GM19328 (cell line): Measurements from ENCODE around the gene HOXB6.

Experiments used
- ATAC-seq: cut with Tn5 transposase; IDR thresholded peaks from one replicate; pipeline ENCODE4 v1.9.1; 2021; ENCODE audit warnings: mild to moderate bottlenecking, moderate library complexity; ENCODE audit not compliant: unreplicated experiment

HOXB6 gene

DNA sequence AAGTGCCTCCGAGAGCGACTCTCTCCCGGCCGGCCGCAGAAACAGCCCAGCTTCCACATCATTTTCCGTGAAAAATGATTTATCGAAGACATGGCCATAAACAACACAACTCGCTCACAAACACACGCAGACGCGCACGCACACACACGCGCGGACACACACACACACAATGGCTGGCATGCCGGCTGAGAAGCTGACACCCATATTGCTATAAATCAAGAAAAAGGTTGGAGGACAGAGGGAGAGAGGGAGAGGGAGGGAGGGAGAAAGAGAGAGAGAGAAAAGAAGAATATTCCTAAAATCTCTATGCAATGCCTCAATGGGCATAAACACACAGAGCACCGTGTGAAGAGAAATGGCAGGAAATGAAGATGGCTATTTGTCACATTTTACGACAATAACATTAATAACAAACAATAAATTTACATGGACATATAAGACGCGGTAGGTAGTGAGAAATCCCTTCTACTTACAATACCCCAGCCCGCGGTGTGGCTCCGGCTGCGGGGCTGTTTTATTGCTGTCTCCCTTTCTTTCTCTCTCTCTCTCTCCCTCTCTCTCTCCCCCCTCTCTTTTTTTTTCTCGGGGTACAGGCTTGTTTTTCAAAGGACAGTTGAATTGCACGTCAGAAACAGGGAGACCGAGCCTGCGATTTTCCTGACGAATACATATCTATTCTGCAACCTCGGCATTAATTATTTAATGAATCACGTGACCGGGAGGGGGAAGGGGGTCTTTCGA is 36.1 kb downstream of the HOXB6 start:
- no peak for ATAC-seq

DNA sequence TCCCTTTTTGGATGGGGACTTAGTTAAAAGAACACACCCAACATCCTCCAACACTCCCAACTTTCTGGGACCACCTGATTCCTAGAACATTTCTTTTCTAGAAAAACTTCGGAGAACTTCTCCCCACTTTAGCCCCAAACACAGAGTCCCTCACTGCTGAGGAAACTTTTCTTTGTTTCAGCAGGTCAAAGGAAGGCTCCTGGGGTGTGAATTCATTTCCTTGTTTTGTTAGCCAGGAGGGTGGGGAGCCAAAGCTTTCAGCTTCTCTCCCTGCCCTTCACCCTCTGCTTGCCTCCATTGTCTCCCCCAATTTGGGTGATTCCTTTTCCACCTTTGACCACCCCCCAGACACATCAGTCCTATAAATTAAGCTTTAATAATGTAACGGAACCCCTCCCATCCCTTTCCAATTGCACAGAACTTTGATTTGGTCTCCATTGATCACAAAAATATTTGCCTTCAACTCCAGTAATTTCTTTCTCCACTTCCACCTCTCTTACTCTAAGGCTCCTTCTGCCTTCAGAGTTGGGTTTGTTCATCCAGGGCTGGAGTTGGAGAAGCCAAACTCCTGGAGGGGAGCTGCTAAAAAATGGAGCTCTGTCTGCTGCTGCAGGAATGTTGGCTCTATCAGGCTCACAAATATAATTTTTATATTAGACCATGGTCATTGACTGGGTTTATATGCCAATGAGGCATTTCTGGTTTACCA is 37.0 kb downstream of the HOXB6 start:
- ATAC-seq = no peak

DNA sequence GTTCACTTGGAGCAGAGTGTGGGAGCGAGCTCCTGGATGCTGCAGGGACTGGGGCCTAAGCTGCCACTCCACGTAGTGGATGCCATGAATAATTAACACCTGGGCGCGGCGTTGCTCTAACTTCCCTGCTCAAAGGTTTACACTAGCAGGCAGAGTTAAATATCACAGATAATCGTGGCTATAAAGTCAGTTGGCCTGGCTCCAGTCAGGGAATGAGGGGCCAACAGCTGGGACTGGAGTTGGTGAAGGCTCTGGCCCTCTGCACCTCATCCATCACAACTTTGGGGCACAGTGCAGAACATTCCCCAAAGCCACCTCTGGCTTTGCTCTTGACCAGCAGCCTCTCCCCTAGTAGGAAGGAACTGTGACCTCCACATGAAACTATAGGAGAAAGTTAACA is 37.6 kb downstream of the HOXB6 start:
- ATAC-seq = no peak

DNA sequence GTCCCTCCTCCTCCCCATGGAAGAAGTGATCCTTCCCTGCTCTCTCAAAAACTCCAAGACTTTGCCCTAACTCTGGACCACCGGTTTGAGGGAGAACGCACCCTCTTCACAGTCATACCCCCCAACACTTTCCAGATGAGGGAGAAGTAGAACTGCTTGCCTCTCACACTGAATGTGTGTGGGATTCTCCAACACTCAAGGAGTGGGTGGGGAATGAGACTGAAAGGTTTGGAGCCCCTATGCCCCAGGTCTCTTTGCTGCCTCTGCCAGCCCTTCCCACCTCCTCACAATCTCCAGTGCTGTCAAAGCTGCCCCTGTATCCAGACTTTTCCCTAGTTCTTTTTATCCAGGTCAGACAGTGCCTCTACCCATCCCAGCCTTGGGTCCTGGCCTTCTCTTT is 38.1 kb downstream of the HOXB6 start:
- no peak for ATAC-seq

DNA sequence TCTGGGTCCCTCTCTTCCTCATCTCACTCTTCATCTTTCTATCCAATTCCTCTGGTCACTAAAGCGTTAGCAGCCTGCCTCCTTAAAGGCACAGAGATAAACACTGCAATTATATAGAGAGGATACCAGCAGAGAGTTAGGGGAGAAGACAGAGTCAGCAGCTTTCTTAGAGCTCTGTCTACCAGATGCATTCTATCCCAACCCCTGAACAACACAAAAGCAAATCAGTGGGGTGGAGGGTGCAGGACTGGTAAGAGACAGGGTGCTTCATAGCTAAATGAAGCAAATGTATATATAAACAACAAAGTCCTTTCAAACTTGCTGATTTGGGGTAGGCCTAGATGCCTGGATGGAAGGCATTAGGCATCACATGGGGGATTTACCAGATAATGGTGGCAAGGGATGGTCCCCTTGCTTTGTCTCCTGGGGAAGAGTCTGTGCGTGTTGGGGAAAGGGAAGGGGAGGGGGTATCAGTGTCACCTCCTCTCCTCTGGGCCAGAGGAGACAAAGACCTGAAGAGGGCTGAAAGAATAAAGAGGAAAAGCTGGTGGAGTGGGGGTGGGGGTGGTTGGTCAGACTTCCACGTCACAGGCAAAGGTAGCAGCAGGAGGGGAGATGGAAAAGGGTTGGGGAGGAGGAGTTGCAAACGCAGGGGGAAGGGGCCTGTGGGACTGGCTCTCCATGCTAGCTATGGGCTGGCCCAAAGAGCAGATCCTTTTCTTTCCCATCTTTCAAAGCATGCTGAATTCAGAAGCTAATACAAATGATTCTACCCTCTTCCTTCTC is 38.7 kb downstream of the HOXB6 start:
- ATAC-seq = no peak

DNA sequence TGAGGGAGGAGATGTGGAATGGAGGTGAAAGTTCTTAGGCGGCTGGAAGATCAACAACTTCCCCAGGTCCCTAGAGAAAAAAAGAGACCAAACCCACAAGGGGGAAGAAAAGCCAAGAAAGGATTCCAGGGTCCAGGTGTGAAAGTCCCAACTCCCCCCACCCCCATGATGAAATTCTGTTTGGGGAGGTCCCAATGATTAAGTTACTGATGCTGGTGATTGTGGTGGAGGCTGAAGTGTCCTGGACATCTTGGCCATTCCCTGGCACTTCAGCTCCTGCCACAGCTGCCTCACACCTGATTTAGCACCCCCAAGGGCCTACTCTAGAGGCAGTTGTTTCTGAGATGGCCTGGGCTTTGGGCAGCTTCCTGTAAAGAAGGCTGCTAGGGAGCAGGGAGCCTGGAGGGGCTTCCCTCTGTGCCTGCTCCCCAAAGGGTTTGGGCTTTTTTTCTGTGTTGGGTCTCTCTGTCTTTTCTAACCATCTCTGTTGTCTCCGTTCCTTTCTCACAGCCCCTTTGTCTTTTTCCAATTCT is 39.7 kb downstream of the HOXB6 start:
- no peak for ATAC-seq

DNA sequence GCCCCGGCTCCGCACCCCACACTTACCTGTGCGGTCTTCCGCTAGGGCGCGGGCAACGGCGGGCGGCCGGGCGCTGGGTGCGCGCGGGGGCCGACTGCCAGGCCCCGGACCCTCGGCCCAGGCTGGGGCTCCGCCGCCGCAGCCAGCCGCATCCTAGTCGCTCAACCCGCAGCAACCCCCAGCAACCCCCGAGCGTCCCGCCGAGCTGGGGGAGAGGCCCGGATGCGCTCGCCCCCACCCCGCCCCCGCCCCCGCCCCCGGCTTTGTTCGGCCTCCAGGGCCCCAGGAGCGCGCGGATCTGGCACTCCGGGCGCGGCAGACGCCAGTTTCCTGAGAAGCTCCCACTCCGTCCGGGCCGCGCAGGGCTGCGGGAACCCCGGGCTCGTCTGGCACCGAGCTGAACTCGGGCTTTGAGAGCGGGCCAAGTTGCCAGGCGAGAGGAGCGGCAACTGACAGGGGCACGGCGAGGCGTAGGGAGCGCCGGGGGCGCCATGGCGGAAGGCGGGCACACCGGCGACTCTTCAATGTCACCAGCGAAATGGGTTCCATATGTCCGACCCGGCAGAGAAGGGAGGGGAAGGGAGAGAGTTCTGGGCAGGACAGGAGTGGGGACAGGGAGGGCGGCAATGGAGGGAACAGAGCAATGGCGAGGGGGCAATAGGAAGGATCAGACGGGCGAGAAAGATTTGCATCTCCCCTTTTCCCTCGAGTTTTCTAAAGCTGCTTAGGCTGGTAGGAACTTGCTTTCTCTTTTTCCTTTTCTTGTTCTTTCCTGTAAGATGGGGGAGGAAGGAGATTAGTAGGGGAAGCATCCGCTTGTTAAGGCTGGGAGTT is 40.4 kb downstream of the HOXB6 start:
- ATAC-seq = no peak

DNA sequence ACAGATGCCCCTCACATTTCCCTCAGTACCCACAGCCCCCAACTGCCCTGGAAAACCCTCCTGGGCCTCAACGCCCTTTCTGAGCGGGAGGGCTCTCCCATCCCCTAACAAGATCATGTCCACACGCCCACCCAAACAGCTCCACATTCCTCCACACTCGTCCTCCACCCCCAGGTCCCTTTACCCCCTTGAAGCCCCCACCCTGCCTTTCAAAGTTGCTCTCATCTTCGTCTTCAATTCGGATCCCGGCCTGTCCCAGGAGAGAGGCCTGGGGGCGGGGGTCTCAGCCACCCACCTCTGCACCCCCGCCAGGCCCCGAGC is 41.0 kb downstream of the HOXB6 start:
- no peak for ATAC-seq

DNA sequence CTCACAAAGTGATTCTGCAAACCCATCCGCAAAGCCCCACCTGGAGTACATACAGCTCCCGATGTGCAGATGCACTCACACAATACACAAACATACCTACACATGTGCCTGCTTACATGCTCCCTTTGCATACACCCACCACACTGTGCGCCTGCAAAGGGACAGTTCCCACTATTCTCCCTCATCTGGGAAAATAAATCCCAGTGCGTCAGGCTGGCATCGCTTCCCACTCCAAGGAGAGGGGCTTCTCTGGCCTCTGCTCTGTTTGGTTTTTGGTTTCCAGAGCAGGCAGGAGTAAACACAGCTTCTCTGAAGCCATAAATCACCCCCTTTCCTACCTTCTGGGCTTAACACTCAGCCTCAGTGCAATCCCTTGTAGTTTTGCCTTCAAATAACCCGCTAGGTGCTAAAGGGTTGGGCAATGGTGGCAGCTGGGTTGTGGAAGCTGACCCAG is 41.4 kb downstream of the HOXB6 start:
- no peak for ATAC-seq

DNA sequence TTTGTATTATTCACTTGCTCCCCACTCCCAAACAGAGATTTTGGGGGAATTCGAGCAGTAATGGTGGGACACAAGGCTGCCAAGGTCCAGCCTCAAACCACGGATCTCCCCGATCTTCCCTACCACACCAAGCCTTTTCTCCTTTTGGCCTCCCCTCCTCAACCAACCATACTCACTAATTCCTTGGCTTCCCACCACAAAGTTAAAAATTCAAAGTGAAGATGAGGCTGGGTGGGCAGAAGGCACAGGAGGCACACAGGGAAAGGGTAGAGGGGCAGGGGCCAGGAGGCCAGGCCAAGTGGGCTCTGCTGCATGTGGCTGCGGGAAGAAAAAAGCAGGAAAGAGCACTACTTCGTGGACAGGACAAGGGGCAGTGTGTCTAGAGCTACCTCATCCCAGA is 41.9 kb downstream of the HOXB6 start:
- ATAC-seq = no peak

DNA sequence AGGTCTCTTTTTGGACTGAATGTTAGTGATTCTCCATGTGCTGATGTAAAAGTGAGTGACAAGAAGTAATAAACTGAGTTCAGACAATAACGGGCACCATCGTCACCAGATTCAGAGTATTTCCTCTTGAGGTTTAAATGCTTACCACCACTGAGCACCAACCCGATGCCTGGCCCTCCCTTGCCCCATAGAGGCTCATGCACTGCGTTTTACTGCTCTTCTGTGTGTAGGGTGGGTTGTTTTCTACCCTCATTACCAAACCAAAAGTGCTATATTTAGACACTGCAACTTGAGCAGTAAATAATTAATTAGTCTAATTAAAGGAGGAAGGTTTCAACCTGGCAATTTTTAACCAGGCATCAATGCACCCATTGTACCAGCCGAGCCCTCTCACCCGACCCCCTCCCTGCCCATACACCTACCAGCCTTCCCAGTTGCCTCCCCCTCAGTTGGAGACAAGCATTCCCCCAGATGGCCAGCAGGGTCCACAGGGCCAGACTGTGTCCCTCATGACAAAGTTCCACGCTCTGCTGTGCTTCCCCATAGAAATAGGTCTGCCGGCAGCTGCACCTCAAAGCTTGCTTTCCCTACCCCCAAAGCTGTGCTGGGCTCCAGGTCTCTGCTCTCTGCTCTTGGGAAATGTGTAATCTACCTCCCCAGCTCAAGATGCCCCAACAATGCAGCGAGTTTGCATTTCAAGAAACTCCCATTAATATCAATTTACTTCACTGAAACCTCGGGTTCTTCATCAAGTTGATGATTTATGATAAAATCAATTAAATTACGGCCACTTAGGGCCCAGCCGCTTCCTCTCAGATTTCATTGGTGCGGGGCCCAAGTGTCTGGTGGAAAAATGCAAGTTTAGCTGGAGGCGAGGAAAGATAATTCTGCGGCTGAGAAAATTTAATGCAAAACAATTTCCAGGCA is 42.6 kb downstream of the HOXB6 start:
- no peak for ATAC-seq

DNA sequence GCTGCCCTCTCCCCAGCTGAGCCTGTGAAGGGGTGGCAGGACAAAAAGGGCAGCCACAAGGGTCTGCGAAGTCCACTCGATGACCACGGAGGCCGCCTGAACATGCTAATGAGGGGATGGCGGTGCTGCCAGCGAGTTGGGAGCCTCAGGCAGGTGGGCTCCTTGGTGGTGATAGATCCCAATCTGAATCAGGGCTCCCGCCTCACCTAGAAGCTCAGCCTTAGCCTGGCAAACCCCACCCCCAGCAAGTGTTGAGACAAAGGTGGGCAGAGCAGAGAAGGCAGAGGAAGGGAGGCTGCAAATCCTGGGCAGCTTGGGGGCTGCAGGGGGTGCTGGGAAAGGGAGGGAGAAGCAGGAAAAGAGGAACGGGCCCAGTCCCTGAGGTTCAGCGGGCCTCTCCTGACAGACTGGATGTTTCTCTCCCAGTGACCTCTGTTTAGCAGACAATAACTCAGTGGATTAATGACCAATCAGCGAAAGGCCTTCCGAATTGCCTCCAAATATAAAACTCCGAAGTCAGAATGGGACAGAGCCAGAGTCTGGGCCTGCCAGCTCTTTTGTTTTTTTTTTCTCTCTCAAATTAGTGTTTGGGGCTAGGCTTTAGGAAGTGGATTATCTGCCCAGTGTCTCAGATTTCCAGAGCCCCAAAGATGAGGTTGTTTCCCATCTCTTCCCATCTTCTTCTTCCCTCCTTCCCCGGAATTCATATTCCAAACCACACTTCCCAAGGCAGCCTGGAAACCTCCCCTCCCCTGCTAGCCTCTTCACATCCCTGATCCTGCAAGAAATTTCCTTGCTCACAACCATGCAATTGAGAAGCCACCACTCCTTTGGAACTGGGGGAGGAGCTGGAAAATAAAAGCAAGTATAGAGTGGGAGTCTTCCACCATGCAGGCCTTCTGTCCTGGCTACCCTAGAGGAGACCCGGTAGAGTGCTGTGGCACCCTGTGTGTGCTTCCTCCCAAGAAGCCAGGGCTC is 44.7 kb downstream of the HOXB6 start:
- ATAC-seq = no peak

DNA sequence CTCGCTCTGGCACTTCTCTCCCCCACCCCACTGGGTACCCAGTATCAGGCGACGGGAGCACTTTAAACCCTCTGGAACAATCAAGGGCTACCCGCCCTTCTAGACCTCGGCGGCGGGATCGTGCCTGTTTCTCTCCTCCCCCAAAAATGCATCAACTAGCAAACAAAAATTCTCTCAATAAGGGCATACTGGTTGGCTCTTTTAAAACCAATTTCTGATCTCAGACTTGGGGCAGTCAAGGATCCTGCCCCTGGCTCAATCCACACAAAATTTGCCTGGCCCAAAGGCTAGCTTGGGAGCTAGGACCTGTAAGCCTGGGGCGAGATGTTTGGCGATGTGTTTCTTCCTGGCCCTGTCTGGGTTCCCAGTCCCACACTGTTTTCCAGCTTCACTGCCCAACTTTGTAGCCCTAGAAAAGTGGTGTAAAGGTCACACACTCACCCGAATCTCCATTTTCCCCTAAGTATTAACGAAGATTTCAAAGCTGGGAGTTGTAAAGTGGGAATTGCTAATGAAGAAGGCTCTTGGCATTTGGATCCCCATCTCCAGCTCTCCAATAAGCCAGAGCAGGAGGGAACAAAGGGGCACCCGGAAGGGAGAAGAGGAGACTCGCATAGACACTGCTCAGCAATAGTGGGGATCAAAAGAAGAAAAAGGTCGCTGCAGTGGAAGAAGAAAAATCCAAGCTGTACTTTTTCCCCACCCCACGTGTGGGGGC is 45.5 kb downstream of the HOXB6 start:
- ATAC-seq = no peak

DNA sequence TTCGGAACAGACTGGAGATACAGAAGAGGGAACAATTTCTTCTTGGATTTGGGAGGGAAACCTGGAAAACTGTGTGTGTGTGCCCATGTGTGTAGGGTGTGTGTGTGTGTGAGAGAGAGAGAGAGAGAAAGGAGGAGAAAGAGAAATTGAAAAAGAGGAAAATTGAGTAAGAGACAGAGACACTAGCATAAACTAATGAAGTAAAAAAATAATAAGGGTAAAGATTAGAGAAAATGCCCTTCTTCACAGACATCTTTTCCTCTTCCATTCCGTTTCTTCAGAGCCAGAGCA is 46.0 kb downstream of the HOXB6 start:
- ATAC-seq = no peak

DNA sequence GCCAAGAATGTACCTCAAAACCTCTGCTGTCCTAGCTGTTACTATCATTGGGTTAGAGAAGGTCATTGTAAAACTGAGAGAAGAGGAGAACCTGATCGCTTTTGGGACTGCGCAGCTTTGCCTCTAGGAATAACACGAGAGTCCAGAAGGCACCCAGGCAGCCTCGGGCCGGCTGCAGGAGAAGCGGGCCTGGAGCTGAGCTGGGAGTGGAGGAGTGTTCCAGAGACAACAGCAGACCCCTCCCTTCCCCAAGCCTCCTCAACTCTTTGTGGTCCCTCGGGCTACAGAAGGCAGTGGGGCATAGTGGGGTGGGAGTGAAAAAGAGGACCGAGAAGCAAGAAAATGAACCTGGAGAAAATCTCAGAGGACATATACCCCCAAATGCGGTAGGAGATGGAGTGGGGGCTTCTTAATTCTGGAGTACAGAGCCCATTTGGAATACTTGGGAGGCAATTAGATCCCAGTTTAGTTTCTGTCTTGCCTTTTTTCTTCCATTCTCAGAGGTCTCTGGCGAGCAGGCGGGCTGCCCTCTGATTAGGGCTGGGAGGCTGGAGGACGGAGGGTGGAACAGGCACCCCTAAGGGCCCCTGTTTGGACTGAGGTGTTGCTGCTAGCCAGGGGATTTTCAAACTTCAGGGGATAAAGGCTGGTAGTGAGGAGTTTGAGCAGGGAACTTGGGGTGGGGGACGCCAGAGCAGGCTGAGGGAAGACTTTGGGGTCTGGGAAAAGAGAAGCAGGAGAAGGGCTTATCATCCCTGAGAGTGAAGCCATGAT is 46.5 kb downstream of the HOXB6 start:
- no peak for ATAC-seq

DNA sequence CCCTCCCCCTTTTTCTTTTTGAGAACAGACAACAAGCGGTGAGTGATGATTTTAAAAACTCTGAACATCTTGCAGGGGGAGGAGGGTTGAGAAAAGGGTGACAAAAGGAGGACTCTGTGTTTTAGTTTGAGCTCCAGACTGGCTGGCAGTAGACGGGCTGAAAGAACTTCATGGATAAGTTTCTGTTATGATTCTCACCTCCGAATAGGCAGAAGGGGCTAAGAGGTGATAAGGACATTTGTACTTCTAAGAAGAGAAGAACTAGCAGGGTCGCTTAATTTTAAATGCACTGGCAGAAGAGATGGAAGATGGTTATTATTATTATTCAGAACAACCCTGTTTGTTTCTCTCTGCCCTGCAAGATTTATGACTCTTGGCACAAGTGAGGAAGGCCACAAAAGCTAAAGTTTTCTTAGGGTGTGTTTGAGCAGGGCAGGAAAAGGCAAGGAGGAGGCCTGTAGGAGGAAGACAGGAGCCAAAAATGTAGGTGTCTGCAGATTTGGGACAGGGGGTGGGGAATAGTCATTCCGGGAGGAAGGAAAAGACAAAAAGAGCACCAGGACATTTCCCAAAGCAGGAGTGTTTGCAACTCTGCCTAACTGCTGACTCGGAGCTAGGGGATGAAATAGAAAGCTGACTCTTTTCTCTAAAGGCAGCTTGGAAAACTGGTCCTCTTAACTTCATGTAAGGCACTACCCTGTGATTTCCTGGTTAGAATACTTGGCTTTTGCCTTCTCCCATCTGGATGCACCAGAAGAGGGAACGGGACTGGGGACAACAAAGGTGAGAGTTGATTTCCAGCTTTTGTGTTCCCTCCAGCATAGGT is 48.0 kb downstream of the HOXB6 start:
- ATAC-seq = no peak

DNA sequence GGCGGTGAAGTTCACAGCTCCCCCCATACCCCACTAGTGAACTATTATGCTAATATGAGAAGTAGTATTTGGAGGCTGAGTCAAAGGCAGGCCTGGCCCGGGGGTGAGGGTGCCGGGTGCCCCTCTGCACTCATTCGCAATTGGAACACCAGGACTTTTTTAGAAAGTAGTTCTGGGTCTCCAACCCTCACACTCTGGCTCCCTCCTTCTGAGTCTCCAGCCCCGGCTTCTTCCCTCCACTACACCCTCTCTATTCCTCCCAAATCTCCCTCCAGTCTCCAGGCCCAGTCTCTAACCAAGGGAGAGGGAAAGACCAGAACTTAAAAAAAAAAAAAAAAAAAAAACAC is 48.6 kb downstream of the HOXB6 start:
- no peak for ATAC-seq
